K562 (cell line): ENCODE results near the gene FREM1.

Source experiments
- CHD1 ChIP-seq: fragments of 200-600 bp; sonication (generic); IDR thresholded peaks from one replicate; pipeline ENCODE4 v1.6.1; 2012; ENCODE audit warnings: mild to moderate bottlenecking, moderate library complexity, low read length, inconsistent platforms
- FOXM1 ChIP-seq, 2 experiments: fragments of 450-650 bp in 1 of 2; sonication (generic) in 1 of 2; formaldehyde crosslinking in 1 of 2; IDR thresholded peaks; 2 replicates each; pipeline versions ENCODE4 v1.6.1 to v1.9.0; 2017 to 2022; ENCODE audit warnings: low read depth in 2 of 2, mild to moderate bottlenecking in 2 of 2, missing genetic modification reagents in 1 of 2, moderate library complexity in 1 of 2
- MYC ChIP-seq, 2 experiments: fragments of 250-450 bp in 1 of 2; sonication (Bioruptor Pico) in 1 of 2; IDR thresholded peaks; 2 replicates each; pipeline versions ENCODE4 v1.5.1 to v1.6.1; 2012 to 2021; ENCODE audit warnings: low read depth in 2 of 2, borderline replicate concordance in 1 of 2, improper control_type of control experiment in 1 of 2, low read length in 1 of 2, mild to moderate bottlenecking in 1 of 2, moderate library complexity in 1 of 2
- NRF1 ChIP-seq, 2 experiments: fragments of 450-650 bp; IDR thresholded peaks in 1 of 2; conservative IDR thresholded peaks in 1 of 2; 2 replicates each; pipeline ENCODE4 v1.6.1; 2014; ENCODE audit warnings: mild to moderate bottlenecking in 2 of 2
- RBM15 ChIP-seq: fragments of 200-400 bp; formaldehyde crosslinking; IDR thresholded peaks from 2 replicates; pipeline ENCODE4 v1.6.1; 2018; ENCODE audit warnings: mild to moderate bottlenecking, low read length, moderate library complexity; ENCODE audit not compliant: insufficient read depth
- SMC3 ChIP-seq: conservative IDR thresholded peaks from 2 replicates; pipeline ENCODE4 v1.6.1; 2011; ENCODE audit warnings: low read depth, low read length, improper control_type of control experiment; ENCODE audit not compliant: insufficient read depth
- TF ChIP-seq, protein P1 (sequence below): fragments of 250-450 bp; sonication (Bioruptor Pico); IDR thresholded peaks from 2 replicates; pipeline ENCODE4 v1.8.0; 2021; ENCODE audit warnings: mild to moderate bottlenecking, moderate library complexity
- TF ChIP-seq, protein P2 (sequence below), 2 experiments: fragments of 450-650 bp; formaldehyde crosslinking in 1 of 2; IDR thresholded peaks; 2 replicates each; pipeline versions ENCODE4 v1.4.0 to v1.6.1; 2014 to 2020; ENCODE audit warnings: mild to moderate bottlenecking in 2 of 2, borderline replicate concordance in 1 of 2, low read depth in 1 of 2

DNA sequence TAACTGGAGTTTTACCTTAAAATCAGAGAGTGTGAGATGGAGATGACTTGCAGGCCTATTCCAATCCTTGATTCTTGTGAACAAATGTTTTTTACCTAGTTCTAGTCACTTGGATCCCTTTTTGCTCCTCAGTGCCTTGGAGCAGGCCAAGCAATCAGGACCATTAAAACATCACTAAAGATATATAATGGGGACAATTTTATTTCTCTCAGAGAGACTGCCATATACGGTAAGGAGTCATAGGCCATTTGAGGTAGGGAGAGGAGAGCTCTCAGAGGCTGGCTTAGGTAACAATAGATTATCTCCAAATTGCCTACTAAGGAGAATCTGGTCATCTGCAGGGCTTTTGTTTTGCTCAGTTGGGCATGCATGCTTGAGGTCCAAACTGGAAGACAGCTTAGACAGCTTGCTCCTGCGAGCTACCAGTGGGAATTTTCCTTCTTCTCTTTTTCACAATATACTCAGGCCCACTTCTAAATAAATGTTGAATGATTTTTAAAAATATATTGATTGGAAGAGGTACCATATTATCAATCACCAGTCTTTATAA lies 44.0 kb downstream of the FREM1 start:
- TF ChIP-seq, protein P1, sequence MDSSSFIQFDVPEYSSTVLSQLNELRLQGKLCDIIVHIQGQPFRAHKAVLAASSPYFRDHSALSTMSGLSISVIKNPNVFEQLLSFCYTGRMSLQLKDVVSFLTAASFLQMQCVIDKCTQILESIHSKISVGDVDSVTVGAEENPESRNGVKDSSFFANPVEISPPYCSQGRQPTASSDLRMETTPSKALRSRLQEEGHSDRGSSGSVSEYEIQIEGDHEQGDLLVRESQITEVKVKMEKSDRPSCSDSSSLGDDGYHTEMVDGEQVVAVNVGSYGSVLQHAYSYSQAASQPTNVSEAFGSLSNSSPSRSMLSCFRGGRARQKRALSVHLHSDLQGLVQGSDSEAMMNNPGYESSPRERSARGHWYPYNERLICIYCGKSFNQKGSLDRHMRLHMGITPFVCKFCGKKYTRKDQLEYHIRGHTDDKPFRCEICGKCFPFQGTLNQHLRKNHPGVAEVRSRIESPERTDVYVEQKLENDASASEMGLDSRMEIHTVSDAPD (CRISPR knock-in tag): no peak
- TF ChIP-seq NRF1 (conservative IDR thresholded peaks at IDR 0.05 in 1 of 2, IDR thresholded peaks at IDR 0.05 in 1 of 2): no peak
- TF ChIP-seq, protein P2, sequence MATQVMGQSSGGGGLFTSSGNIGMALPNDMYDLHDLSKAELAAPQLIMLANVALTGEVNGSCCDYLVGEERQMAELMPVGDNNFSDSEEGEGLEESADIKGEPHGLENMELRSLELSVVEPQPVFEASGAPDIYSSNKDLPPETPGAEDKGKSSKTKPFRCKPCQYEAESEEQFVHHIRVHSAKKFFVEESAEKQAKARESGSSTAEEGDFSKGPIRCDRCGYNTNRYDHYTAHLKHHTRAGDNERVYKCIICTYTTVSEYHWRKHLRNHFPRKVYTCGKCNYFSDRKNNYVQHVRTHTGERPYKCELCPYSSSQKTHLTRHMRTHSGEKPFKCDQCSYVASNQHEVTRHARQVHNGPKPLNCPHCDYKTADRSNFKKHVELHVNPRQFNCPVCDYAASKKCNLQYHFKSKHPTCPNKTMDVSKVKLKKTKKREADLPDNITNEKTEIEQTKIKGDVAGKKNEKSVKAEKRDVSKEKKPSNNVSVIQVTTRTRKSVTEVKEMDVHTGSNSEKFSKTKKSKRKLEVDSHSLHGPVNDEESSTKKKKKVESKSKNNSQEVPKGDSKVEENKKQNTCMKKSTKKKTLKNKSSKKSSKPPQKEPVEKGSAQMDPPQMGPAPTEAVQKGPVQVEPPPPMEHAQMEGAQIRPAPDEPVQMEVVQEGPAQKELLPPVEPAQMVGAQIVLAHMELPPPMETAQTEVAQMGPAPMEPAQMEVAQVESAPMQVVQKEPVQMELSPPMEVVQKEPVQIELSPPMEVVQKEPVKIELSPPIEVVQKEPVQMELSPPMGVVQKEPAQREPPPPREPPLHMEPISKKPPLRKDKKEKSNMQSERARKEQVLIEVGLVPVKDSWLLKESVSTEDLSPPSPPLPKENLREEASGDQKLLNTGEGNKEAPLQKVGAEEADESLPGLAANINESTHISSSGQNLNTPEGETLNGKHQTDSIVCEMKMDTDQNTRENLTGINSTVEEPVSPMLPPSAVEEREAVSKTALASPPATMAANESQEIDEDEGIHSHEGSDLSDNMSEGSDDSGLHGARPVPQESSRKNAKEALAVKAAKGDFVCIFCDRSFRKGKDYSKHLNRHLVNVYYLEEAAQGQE (IDR thresholded peaks at IDR 0.05; ENCODE audit: borderline replicate concordance): no peak
- TF ChIP-seq, protein P2 (CRISPR knock-in tag; IDR thresholded peaks at IDR 0.05; ENCODE audit: low read depth): no peak
- TF ChIP-seq MYC (IDR thresholded peaks at IDR 0.05; ENCODE audit: low read depth, low read length): no peak
- TF ChIP-seq MYC (CRISPR knock-in tag; IDR thresholded peaks at IDR 0.05; ENCODE audit: borderline replicate concordance, low read depth): no peak
- TF ChIP-seq FOXM1 (IDR thresholded peaks at IDR 0.05; ENCODE audit: low read depth): no peak
- no peak for TF ChIP-seq FOXM1 (CRISPR knock-in tag; IDR thresholded peaks at IDR 0.05; ENCODE audit: low read depth)
- TF ChIP-seq CHD1: no peak
- no peak for TF ChIP-seq RBM15
- TF ChIP-seq SMC3: no peak
